Osteocyte (in vitro differentiated cells): Measurements from ENCODE around the gene TRAF2. TPM values are rescaled to one million over a fixed set of nuclear protein-coding genes. Genes with fewer than 3 reads are reported as not detected.

Experiments
- DNase-seq: peaks from one replicate; pipeline ENCODE4 v3.0.0; 2021; ENCODE audit warnings: mixed read lengths; ENCODE audit not compliant: unreplicated experiment; ENCODE audit errors: extremely low spot score
- H3K27ac Mint-ChIP-seq: one replicate; pipeline ENCODE4 v1.8.0; 2021; ENCODE audit warnings: mild to moderate bottlenecking, mixed read lengths; ENCODE audit not compliant: unreplicated experiment
- H3K27me3 Mint-ChIP-seq: one replicate; pipeline ENCODE4 v1.8.0; 2021; ENCODE audit warnings: mixed read lengths; ENCODE audit not compliant: unreplicated experiment
- H3K36me3 Mint-ChIP-seq: one replicate; pipeline ENCODE4 v1.8.0; 2021; ENCODE audit warnings: mixed read lengths; ENCODE audit not compliant: unreplicated experiment
- H3K4me1 Mint-ChIP-seq: one replicate; pipeline ENCODE4 v1.8.0; 2021; ENCODE audit warnings: mixed read lengths; ENCODE audit not compliant: unreplicated experiment
- H3K4me3 Mint-ChIP-seq: one replicate; pipeline ENCODE4 v1.8.0; 2021; ENCODE audit warnings: mild to moderate bottlenecking, moderate library complexity, mixed read lengths; ENCODE audit not compliant: unreplicated experiment
- H3K9me3 Mint-ChIP-seq: one replicate; pipeline ENCODE4 v1.8.0; 2021; ENCODE audit warnings: mixed read lengths; ENCODE audit not compliant: unreplicated experiment
- CTCF ChIP-seq: fragments of 200-600 bp; sonication (generic); IDR thresholded peaks from 2 replicates; pipeline ENCODE4 v1.5.0; 2021; ENCODE audit warnings: antibody characterized with exemption, mild to moderate bottlenecking, moderate library complexity
- total RNA-seq: library from RNA; stranded (reverse); gene quantifications from 2 replicates; pipeline ENCODE4 v1.2.1, GENCODE V29; 2021

The TRAF2 gene
- total RNA-seq, 1 donor from 2014 or later: 14.4 TPM

- Mint-ChIP-seq H3K4me1 (peaks cover 22% of the 10 kb centered on the region), H3K27me3 (no peaks in the 10 kb centered on the region), H3K9me3 (no peaks in the 10 kb centered on the region), H3K27ac (peak overlapping the region; percentile 83), H3K36me3 (no peaks in the 10 kb centered on the region), H3K4me3 (peak overlapping the region; percentile 94)
- no peak for TF ChIP-seq CTCF
- DNase-seq: no peak
Observed at GRCh38 chr9:136849960-136850865, 36.1 kb upstream of the TRAF2 start.

GRCh38 chr9:136850866-136851775 lies 35.2 kb upstream of the TRAF2 start:
- Mint-ChIP-seq H3K4me1 (peaks cover 22% of the 10 kb centered on the region), H3K27me3 (no peaks in the 10 kb centered on the region), H3K9me3 (no peaks in the 10 kb centered on the region), H3K27ac (no peak overlapping the region), H3K36me3 (no peaks in the 10 kb centered on the region), H3K4me3 (peak overlapping the region; percentile 94)
- TF ChIP-seq CTCF: no peak
- DNase-seq: no peak

- H3K4me3 Mint-ChIP-seq: no peak within 1 kb of the TSS
- no peaks in the 10 kb centered on the region for H3K9me3 Mint-ChIP-seq
- H3K27ac Mint-ChIP-seq: no peak within 1 kb of the TSS
- H3K27me3 Mint-ChIP-seq: no peaks in the 10 kb centered on the region
- peaks cover 17% of the 10 kb centered on the region for H3K4me1 Mint-ChIP-seq
- TF ChIP-seq CTCF: no peak
- no peak for DNase-seq
- no peaks in the 10 kb centered on the region for H3K36me3 Mint-ChIP-seq
Observed at GRCh38 chr9:136851941-136852663, 34.2 kb upstream of the TRAF2 start, which contains the start of gene MAMDC4. TSS of gene MAMDC4 (plus strand) at chr9:136852346. CDS start at chr9:136852417, 71 bp downstream.

GRCh38 chr9:136852664-136853595 lies 33.4 kb upstream of the TRAF2 start:
- no peak for TF ChIP-seq CTCF
- Mint-ChIP-seq H3K27me3 (no peaks in the 10 kb centered on the region), H3K9me3 (no peaks in the 10 kb centered on the region), H3K36me3 (no peaks in the 10 kb centered on the region), H3K4me3 (no peak overlapping the region), H3K27ac (no peak overlapping the region), H3K4me1 (peaks cover 13% of the 10 kb centered on the region)
- DNase-seq: no peak
